Natural killer cell treated with Interleukin-12 subunit alpha and Interleukin-12 subunit beta and Interleukin-15 and Interleukin-18, amount 100 ng/mL, for 72 hours (primary cell): ENCODE data around the gene CPM. TPM values are rescaled to one million over a fixed set of nuclear protein-coding genes. Genes with fewer than 3 reads are reported as not detected.
"Not testable (repeated sequence)": the region's sequence is repeated elsewhere in the genome, so short reads cannot be mapped to it uniquely, and the experiment has no call there.

Experiments
- ATAC-seq, 2 donors: fragments of 150-1000 bp; cut with Tn5 transposase in 1 of 2; sonication (Bioruptor Pico), chemical (Tn5 transposase) in 1 of 2; 2 replicates each; pipeline ENCODE4 v1.10.0; 2021
- DNase-seq: peaks from one replicate; pipeline ENCODE4 v3.0.0; 2022; ENCODE audit warnings: low spot score
- H3K27ac Mint-ChIP-seq, 2 donors: 1 replicate in 1 of 2; 2 replicates in 1 of 2; pipeline ENCODE4 v1.8.0; 2022; ENCODE audit warnings: mixed read lengths in 2 of 2, mild to moderate bottlenecking in 1 of 2, moderate library complexity in 1 of 2
- H3K27me3 Mint-ChIP-seq, 2 donors: 1 replicate in 1 of 2; 2 replicates in 1 of 2; pipeline ENCODE4 v1.8.0; 2022; ENCODE audit warnings: mixed read lengths in 2 of 2
- H3K36me3 Mint-ChIP-seq: one replicate; pipeline ENCODE4 v1.8.0; 2022; ENCODE audit warnings: mixed read lengths
- H3K4me1 Mint-ChIP-seq, 2 donors: 1 replicate in 1 of 2; 2 replicates in 1 of 2; pipeline ENCODE4 v1.8.0; 2022; ENCODE audit warnings: low read depth in 2 of 2, mixed read lengths in 2 of 2, mild to moderate bottlenecking in 1 of 2
- H3K4me3 Mint-ChIP-seq: one replicate; pipeline ENCODE4 v1.8.0; 2022; ENCODE audit warnings: mixed read lengths
- H3K9me3 Mint-ChIP-seq: 2 replicates; pipeline ENCODE4 v1.8.0; 2022; ENCODE audit warnings: mixed read lengths
- total RNA-seq, 2 donors: library from RNA; stranded (reverse); gene quantifications; one replicate each; pipeline ENCODE4 v1.2.3, GENCODE V29; 2022

The CPM gene
- total RNA-seq, 2 donors from 2014 or later, result 3.7 to 5.3 TPM

GRCh38 chr12:68873316-68873715 lies 59.7 kb downstream of the CPM start:
- DNase-seq (no peak), ATAC-seq (no peak)
- no peak overlapping the region for H3K27ac Mint-ChIP-seq
- H3K9me3 Mint-ChIP-seq, result no peaks in the 10 kb centered on the region
- peaks cover 14 to 39% of the 10 kb centered on the region in 2 donors for H3K27me3 Mint-ChIP-seq
- H3K4me3 Mint-ChIP-seq, result no peak overlapping the region
- no peaks in the 10 kb centered on the region for H3K36me3 Mint-ChIP-seq
- H3K4me1 Mint-ChIP-seq, result no peaks in the 10 kb centered on the region

DNA sequence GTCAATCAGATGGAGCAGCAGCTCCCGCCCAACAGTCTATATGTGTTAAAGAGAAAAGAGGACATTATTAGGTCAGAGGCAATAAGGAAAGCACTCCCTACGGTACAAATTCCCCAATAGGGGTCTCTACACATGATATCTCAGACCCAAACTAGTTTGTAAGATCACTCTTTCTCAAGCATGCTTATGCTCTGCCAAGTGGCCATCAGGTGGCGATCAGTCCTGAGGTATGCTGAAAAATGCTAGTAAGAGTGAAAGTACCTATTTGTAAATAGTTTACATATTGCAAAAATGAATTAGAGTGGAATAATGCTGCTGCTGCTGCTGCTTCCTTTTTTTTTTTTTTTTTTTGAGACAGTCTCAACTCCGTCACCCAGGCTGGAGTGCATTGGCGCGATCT lies 61.0 kb downstream of the CPM start:
- ATAC-seq (no peak), DNase-seq (no peak)
- Mint-ChIP-seq H3K4me1 (no peaks in the 10 kb centered on the region), H3K9me3 (no peaks in the 10 kb centered on the region), H3K27ac (no peak overlapping the region), H3K4me3 (no peak overlapping the region), H3K36me3 (no peaks in the 10 kb centered on the region), H3K27me3 (peaks cover 9 to 26% of the 10 kb centered on the region in 2 donors)

DNA sequence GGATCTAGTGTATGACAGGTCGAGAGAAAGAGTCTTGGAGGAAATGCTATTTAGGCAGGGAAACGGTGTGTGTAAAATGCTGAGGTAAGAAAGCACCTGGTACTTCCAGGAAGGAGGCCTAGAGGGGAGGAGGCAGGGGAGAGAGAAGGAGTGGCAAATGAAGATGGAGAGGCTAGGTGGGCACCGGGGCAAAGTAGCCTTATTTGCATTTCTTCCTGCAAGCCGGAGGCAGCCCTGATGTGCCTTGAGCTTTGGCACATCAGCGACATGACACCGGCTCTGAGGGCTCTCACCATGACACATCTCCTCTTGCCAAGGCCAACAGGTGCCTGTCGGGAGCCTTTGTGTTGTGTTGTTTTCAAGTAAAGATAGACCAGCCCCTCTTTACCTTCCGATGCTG lies 61.6 kb downstream of the CPM start:
- Mint-ChIP-seq H3K27ac (no peak overlapping the region), H3K27me3 (peaks cover 9 to 23% of the 10 kb centered on the region in 2 donors), H3K4me1 (no peaks in the 10 kb centered on the region), H3K4me3 (no peak overlapping the region), H3K9me3 (no peaks in the 10 kb centered on the region), H3K36me3 (no peaks in the 10 kb centered on the region)
- DNase-seq, result no peak
- no peak for ATAC-seq

DNA sequence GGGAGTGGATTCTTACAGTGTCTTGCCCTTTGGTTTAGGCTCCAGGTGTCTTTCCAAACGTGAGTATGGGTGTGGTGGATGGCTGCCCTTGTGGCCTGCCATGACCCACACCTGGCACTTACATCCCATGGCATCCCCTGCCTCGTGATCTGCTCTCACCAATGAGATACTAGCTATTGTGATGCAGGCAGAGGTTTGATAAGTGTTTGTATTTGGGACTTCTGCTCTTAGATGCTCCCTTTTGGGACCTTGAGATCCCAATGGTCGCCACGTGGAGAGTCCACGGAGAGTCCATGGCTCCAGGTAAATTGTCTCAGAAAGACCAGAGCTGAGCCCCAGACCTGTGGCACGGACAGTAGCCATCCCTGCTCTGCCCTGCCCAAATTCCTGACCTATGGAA lies 62.5 kb downstream of the CPM start:
- peaks cover 9 to 23% of the 10 kb centered on the region in 2 donors for H3K27me3 Mint-ChIP-seq
- H3K36me3 Mint-ChIP-seq, result no peaks in the 10 kb centered on the region
- H3K27ac Mint-ChIP-seq, result no peak overlapping the region
- ATAC-seq (no peak), DNase-seq (no peak)
- no peak overlapping the region for H3K4me3 Mint-ChIP-seq
- no peaks in the 10 kb centered on the region for H3K9me3 Mint-ChIP-seq
- no peaks in the 10 kb centered on the region for H3K4me1 Mint-ChIP-seq

- no peaks in the 10 kb centered on the region for H3K36me3 Mint-ChIP-seq
- DNase-seq (no peak), ATAC-seq (no peak)
- H3K9me3 Mint-ChIP-seq, result no peaks in the 10 kb centered on the region
- H3K4me3 Mint-ChIP-seq, result no peak overlapping the region
- H3K27me3 Mint-ChIP-seq, result peaks cover 9 to 23% of the 10 kb centered on the region in 2 donors
- no peak overlapping the region for H3K27ac Mint-ChIP-seq
- no peaks in the 10 kb centered on the region for H3K4me1 Mint-ChIP-seq
Measured at GRCh38 chr12:68870011-68870410, 63.0 kb downstream of the CPM start.

- DNase-seq (no peak), ATAC-seq (no peak)
- Mint-ChIP-seq H3K36me3 (no peaks in the 10 kb centered on the region), H3K9me3 (no peaks in the 10 kb centered on the region), H3K27me3 (peaks cover 9 to 23% of the 10 kb centered on the region in 2 donors), H3K27ac (no peak overlapping the region), H3K4me1 (no peaks in the 10 kb centered on the region), H3K4me3 (no peak overlapping the region)
Measured at GRCh38 chr12:68868043-68868790, 64.8 kb downstream of the CPM start.

GRCh38 chr12:68867606-68868005 lies 65.4 kb downstream of the CPM start:
- no peak for DNase-seq
- Mint-ChIP-seq H3K27me3 (peaks cover 9 to 23% of the 10 kb centered on the region in 2 donors), H3K27ac (no peak overlapping the region), H3K4me3 (no peak overlapping the region), H3K9me3 (no peaks in the 10 kb centered on the region), H3K4me1 (no peaks in the 10 kb centered on the region), H3K36me3 (no peaks in the 10 kb centered on the region)
- ATAC-seq, result no peak

GRCh38 chr12:68866950-68867349 lies 66.0 kb downstream of the CPM start:
- Mint-ChIP-seq H3K27ac (no peak overlapping the region), H3K4me1 (no peaks in the 10 kb centered on the region), H3K36me3 (no peaks in the 10 kb centered on the region), H3K9me3 (no peaks in the 10 kb centered on the region), H3K4me3 (no peak overlapping the region), H3K27me3 (peaks cover 6 to 23% of the 10 kb centered on the region in 2 donors)
- ATAC-seq (no peak), DNase-seq (no peak)

- Mint-ChIP-seq H3K27ac (no peak overlapping the region), H3K36me3 (no peaks in the 10 kb centered on the region), H3K9me3 (no peaks in the 10 kb centered on the region), H3K4me1 (no peaks in the 10 kb centered on the region), H3K27me3 (peaks cover 7 to 13% of the 10 kb centered on the region in 2 donors), H3K4me3 (no peak overlapping the region)
- DNase-seq (no peak), ATAC-seq (peak in 1 of 2 donors; percentile 17)
Measured at GRCh38 chr12:68865399-68866164, 67.4 kb downstream of the CPM start.

- DNase-seq, result no peak
- H3K4me1 Mint-ChIP-seq, result no peaks in the 10 kb centered on the region
- no peak overlapping the region for H3K27ac Mint-ChIP-seq
- peaks cover 10 to 12% of the 10 kb centered on the region in 2 donors for H3K27me3 Mint-ChIP-seq
- H3K4me3 Mint-ChIP-seq, result no peak overlapping the region
- no peaks in the 10 kb centered on the region for H3K36me3 Mint-ChIP-seq
- no peak for ATAC-seq
- no peaks in the 10 kb centered on the region for H3K9me3 Mint-ChIP-seq
Measured at GRCh38 chr12:68864604-68865003, 68.4 kb downstream of the CPM start.

DNA sequence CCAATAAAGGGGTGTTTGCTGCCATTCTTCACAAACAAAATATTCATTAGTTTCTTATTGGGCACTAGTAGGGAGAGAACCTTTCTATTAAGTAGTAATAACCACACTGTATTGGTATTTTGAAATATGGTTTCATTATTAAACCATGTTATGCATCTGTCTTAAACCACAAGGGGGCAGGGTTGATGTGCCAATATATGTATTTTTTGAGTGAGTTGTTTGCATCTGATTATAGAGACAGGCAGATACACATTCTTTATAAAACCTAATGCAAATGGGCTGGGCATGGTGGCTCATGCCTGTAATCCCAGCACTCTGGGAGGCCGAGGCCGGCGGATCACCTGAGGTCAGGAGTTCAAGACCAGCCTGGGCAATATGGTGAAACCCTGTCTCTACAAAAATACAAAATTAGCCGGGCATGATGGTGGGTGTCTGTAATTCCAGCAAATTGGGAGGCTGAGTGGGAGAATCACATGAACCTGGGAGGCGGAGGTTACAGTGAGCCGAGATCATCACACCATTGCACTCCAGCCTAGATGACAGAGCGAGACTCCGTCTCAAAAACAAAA lies 69.0 kb downstream of the CPM start:
- H3K4me3 Mint-ChIP-seq, H3K4me1 Mint-ChIP-seq: not testable (repeated sequence)

DNA sequence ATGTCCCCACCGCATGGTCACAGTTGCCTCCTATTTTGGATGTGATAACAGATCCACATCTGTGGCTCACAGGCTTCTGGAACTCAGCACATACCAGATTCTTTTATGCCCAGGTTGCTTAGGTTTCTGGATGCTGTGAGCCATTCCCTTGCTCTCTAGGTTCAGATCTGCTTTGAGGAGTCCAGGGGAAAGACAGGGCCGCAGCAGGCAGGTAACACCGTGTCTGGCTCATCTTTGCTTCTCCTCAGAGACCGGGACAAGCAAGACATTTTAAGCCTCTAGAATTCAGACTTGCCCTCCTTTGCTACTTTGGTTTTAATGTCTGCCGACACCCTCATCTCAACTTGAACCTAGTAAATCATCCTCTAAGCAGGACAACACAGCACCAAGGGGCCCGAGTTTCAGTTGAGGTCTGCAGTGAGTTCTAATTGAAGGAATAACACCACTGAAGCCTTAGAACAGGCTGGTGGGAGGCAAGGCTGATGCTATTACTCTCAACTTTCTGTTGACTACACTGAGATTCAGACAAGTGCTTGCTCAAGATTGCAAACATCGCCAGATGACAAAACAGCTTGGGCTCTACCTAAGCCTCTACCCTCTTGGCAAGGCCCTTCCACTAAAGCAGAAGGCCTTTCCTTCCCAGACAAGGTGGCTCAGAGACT lies 69.7 kb downstream of the CPM start:
- H3K4me3 Mint-ChIP-seq, result no peak overlapping the region
- H3K27me3 Mint-ChIP-seq, result peaks cover 0 to 4% of the 10 kb centered on the region in 2 donors
- H3K4me1 Mint-ChIP-seq, result no peaks in the 10 kb centered on the region
- DNase-seq, result no peak
- H3K9me3 Mint-ChIP-seq, result no peaks in the 10 kb centered on the region
- H3K36me3 Mint-ChIP-seq, result no peaks in the 10 kb centered on the region
- no peak overlapping the region for H3K27ac Mint-ChIP-seq
- no peak for ATAC-seq

More for the DNA sequence above, 69.0 kb downstream of the CPM start:
- not testable (repeated sequence) for H3K36me3 Mint-ChIP-seq, ATAC-seq, DNase-seq, H3K27me3 Mint-ChIP-seq, H3K9me3 Mint-ChIP-seq, H3K27ac Mint-ChIP-seq

- H3K4me1 Mint-ChIP-seq, result no peaks in the 10 kb centered on the region
- H3K4me3 Mint-ChIP-seq, result no peak overlapping the region
- no peak for DNase-seq
- no peaks in the 10 kb centered on the region for H3K36me3 Mint-ChIP-seq
- H3K27ac Mint-ChIP-seq, result no peak overlapping the region
- H3K27me3 Mint-ChIP-seq, result peaks cover 0 to 6% of the 10 kb centered on the region in 2 donors
- no peaks in the 10 kb centered on the region for H3K9me3 Mint-ChIP-seq
- ATAC-seq, result no peak
Measured at GRCh38 chr12:68861890-68862289, 71.1 kb downstream of the CPM start.

GRCh38 chr12:68856510-68856909 lies 76.5 kb downstream of the CPM start:
- Mint-ChIP-seq H3K27me3 (peaks cover 5 to 17% of the 10 kb centered on the region in 2 donors), H3K4me3 (no peak overlapping the region), H3K4me1 (no peaks in the 10 kb centered on the region), H3K27ac (no peak overlapping the region), H3K9me3 (no peaks in the 10 kb centered on the region), H3K36me3 (no peaks in the 10 kb centered on the region)
- ATAC-seq, result no peak
- no peak for DNase-seq
